Measurements from ENCODE around the gene SEPTIN8.

- TF ChIP-seq CTCF (IDR thresholded peaks at IDR 0.05) (no peak), EZH2 (IDR thresholded peaks at IDR 0.05; ENCODE audit: borderline replicate concordance, insufficient read depth, low read depth, low read length, poor library complexity, severe bottlenecking) (no peak)
Measured at GRCh38 chr5:132704875-132705274, 72.2 kb downstream of the SEPTIN8 start.
